Astrocyte (in vitro differentiated cells and primary cell): ENCODE data around the gene F12. TPM values are rescaled to one million over a fixed set of nuclear protein-coding genes. Genes with fewer than 3 reads are reported as not detected.

Experiments
- DNase-seq: peaks from one replicate; pipeline ENCODE4 v3.0.0-alpha.2; 2010; ENCODE audit warnings: low read depth
- FAIRE-seq: peaks from 2 replicates; lab custom pipeline; 2011; peaks lifted over from hg19 to GRCh38; lab: Jason Lieb, UNC
- H2AFZ ChIP-seq: 2 replicates; pipeline ENCODE4 v1.6.0; 2012; ENCODE audit warnings: low read depth, low read length, inconsistent platforms
- H3K27ac ChIP-seq: 2 replicates; pipeline ENCODE4 v1.5.1; 2011; ENCODE audit warnings: low read depth, low read length, inconsistent platforms
- H3K27me3 ChIP-seq: 2 replicates; pipeline ENCODE4 v1.6.0; 2011; ENCODE audit warnings: low read length, inconsistent platforms; ENCODE audit not compliant: insufficient read depth
- H3K36me3 ChIP-seq: 2 replicates; pipeline ENCODE4 v1.5.1; 2011; ENCODE audit warnings: low read length, inconsistent platforms; ENCODE audit not compliant: insufficient read depth
- H3K4me1 ChIP-seq: 2 replicates; pipeline ENCODE4 v1.5.1; 2011; ENCODE audit warnings: low read length, inconsistent platforms; ENCODE audit not compliant: insufficient read depth
- H3K4me2 ChIP-seq: 2 replicates; pipeline ENCODE4 v1.6.0; 2012; ENCODE audit warnings: low read length, inconsistent platforms
- H3K4me3 ChIP-seq: 2 replicates; pipeline ENCODE4 v1.5.1; 2011; ENCODE audit warnings: low read depth, mild to moderate bottlenecking, low read length, inconsistent platforms; ENCODE audit not compliant: insufficient read depth
- H3K79me2 ChIP-seq: 2 replicates; pipeline ENCODE4 v1.6.0; 2012; ENCODE audit warnings: mild to moderate bottlenecking, low read length, inconsistent platforms; ENCODE audit not compliant: insufficient read depth
- H3K9ac ChIP-seq: 2 replicates; pipeline ENCODE4 v1.6.0; 2012; ENCODE audit warnings: mild to moderate bottlenecking, low read length, inconsistent platforms
- H3K9me3 ChIP-seq: 2 replicates; pipeline ENCODE4 v1.5.1; 2012; ENCODE audit warnings: low read depth, mild to moderate bottlenecking, low read length, inconsistent platforms; ENCODE audit not compliant: insufficient read depth
- H4K20me1 ChIP-seq: 2 replicates; pipeline ENCODE4 v1.6.0; 2012; ENCODE audit warnings: low read length, inconsistent platforms; ENCODE audit not compliant: insufficient read depth
- H3K27ac Mint-ChIP-seq: one replicate; pipeline ENCODE4 v1.8.0; 2021; ENCODE audit warnings: mild to moderate bottlenecking, mixed read lengths; ENCODE audit not compliant: unreplicated experiment
- H3K27me3 Mint-ChIP-seq: one replicate; pipeline ENCODE4 v1.8.0; 2021; ENCODE audit warnings: low read depth, mixed read lengths; ENCODE audit not compliant: unreplicated experiment
- H3K36me3 Mint-ChIP-seq: one replicate; pipeline ENCODE4 v1.8.0; 2021; ENCODE audit warnings: low read depth, mixed read lengths; ENCODE audit not compliant: unreplicated experiment
- H3K4me1 Mint-ChIP-seq: one replicate; pipeline ENCODE4 v1.8.0; 2021; ENCODE audit warnings: low read depth, mixed read lengths; ENCODE audit not compliant: unreplicated experiment
- H3K4me3 Mint-ChIP-seq: one replicate; pipeline ENCODE4 v1.8.0; 2021; ENCODE audit warnings: mild to moderate bottlenecking, moderate library complexity, mixed read lengths; ENCODE audit not compliant: unreplicated experiment
- H3K9me3 Mint-ChIP-seq: one replicate; pipeline ENCODE4 v1.8.0; 2021; ENCODE audit warnings: mild to moderate bottlenecking, mixed read lengths; ENCODE audit not compliant: unreplicated experiment
- CTCF ChIP-seq: IDR thresholded peaks from 2 replicates; pipeline ENCODE4 v1.5.1; 2011; ENCODE audit warnings: low read depth, mild to moderate bottlenecking, inconsistent platforms, low read length, moderate library complexity; ENCODE audit not compliant: insufficient read depth
- EZH2 ChIP-seq: IDR thresholded peaks from 2 replicates; pipeline ENCODE4 v1.6.1; 2012; ENCODE audit warnings: mild to moderate bottlenecking, low read length, inconsistent platforms; ENCODE audit not compliant: insufficient read depth
- total RNA-seq: library from RNA; stranded (reverse); gene quantifications from 2 replicates; pipeline ENCODE4 v1.2.1, GENCODE V29; 2021

Gene F12
- total RNA-seq, 1 donor from 2014 or later = 3.0 TPM

GRCh38 chr5:177371120-177372033 is 38.0 kb downstream of the F12 start:
- Histone ChIP-seq H4K20me1 (no peaks in the 10 kb centered on the region), H3K9ac (peak overlapping the region; percentile 80), H3K4me3 (peak overlapping the region; percentile 61), H3K27me3 (peaks cover 7% of the 10 kb centered on the region), H3K9me3 (no peaks in the 10 kb centered on the region), H3K27ac (no peak overlapping the region), H3K79me2 (no peaks in the 10 kb centered on the region), H2AFZ (peak overlapping the region; percentile 87), H3K4me2 (peak overlapping the region; percentile 90), H3K4me1 (peaks cover 18% of the 10 kb centered on the region), H3K36me3 (no peaks in the 10 kb centered on the region)
- Mint-ChIP-seq H3K27me3 (peaks cover 17% of the 10 kb centered on the region), H3K4me1 (peaks cover 5% of the 10 kb centered on the region), H3K27ac (no peak overlapping the region), H3K36me3 (peaks cover 13% of the 10 kb centered on the region), H3K9me3 (peaks cover 3% of the 10 kb centered on the region), H3K4me3 (peak overlapping the region; percentile 78)
- FAIRE-seq (no peak), DNase-seq (no peak)
- TF ChIP-seq EZH2 (no peak), CTCF (no peak)

DNA sequence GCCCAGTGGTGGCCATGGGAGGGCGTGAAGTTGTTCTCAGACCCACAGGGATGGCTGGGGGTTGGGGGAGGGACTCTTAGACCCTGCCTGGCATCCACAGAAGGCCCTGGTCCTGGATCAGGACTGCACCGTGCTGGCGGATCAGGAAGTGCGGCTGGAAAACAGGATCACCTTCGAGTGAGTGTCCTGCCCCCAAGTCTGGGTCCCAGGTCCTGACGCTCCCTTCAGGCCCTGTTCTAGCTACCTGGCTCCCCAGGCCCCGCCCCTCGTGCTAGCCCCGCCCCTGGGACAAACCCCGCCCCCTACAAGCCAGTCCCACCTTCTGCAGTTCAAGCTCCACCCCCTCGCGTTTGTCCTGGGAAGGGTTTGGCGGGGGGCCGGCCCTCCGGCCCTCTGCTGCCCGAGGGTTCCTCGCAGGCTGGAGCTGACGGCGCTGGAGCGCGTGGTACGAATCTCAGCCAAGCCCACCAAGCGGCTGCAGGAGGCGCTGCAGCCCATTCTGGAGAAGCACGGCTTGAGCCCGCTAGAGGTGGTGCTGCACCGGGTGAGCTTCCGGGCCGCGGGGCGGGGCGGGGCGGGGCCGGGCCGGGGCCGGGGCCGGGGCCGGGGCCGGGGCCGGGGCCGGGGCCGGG is 38.8 kb downstream of the F12 start:
- Histone ChIP-seq H3K4me2 (peak overlapping the region; percentile 90), H3K4me1 (peaks cover 18% of the 10 kb centered on the region), H3K9ac (peak overlapping the region; percentile 80), H3K36me3 (no peaks in the 10 kb centered on the region), H3K9me3 (no peaks in the 10 kb centered on the region), H3K4me3 (no peak overlapping the region), H2AFZ (peak overlapping the region; percentile 87), H4K20me1 (no peaks in the 10 kb centered on the region), H3K27ac (no peak overlapping the region), H3K79me2 (no peaks in the 10 kb centered on the region), H3K27me3 (peaks cover 7% of the 10 kb centered on the region)
- peak overlapping the region; percentile 40 for H3K4me3 Mint-ChIP-seq
- peaks cover 6% of the 10 kb centered on the region for H3K4me1 Mint-ChIP-seq
- DNase-seq = peak; percentile 76
- no peak overlapping the region for H3K27ac Mint-ChIP-seq
- peak; percentile 22 for TF ChIP-seq CTCF
- no peak for TF ChIP-seq EZH2
- peaks cover 17% of the 10 kb centered on the region for H3K27me3 Mint-ChIP-seq
- FAIRE-seq = no peak
- H3K9me3 Mint-ChIP-seq = peaks cover 3% of the 10 kb centered on the region
- H3K36me3 Mint-ChIP-seq = peaks cover 14% of the 10 kb centered on the region
